Loucy (cell line): ENCODE results near the gene NTN1.

ENCODE experiments used
- H2AFZ ChIP-seq: fragments of 200-600 bp; sonication (generic); 2 replicates; pipeline ENCODE4 v1.6.0; 2016; ENCODE audit warnings: antibody characterized with exemption, mild to moderate bottlenecking, low read length, moderate library complexity
- H3F3A ChIP-seq: fragments of 200-600 bp; 2 replicates; pipeline ENCODE4 v1.6.0; 2016; ENCODE audit warnings: antibody characterized with exemption, low read depth, mild to moderate bottlenecking
- H3K27me3 ChIP-seq: fragments of 200-600 bp; sonication (generic); 2 replicates; pipeline ENCODE4 v1.6.1; 2014; ENCODE audit warnings: low read length, mild to moderate bottlenecking; ENCODE audit not compliant: insufficient read depth, poor library complexity, severe bottlenecking
- H3K36me3 ChIP-seq: fragments of 200-600 bp; sonication (generic); 2 replicates; pipeline ENCODE4 v1.6.1; 2016; ENCODE audit warnings: low read length; ENCODE audit not compliant: insufficient read depth
- H3K4me1 ChIP-seq: fragments of 200-600 bp; sonication (generic); 2 replicates; pipeline ENCODE4 v1.5.1; 2014; ENCODE audit warnings: low read length, mild to moderate bottlenecking; ENCODE audit not compliant: insufficient read depth, poor library complexity, severe bottlenecking
- H3K4me2 ChIP-seq: fragments of 200-600 bp; sonication (generic); 2 replicates; pipeline ENCODE4 v1.6.0; 2014; ENCODE audit warnings: antibody characterized with exemption, low read length, low read depth, mild to moderate bottlenecking; ENCODE audit not compliant: poor library complexity, severe bottlenecking
- H3K4me3 ChIP-seq: fragments of 200-600 bp; sonication (generic); 2 replicates; pipeline ENCODE4 v1.5.1; 2014; ENCODE audit warnings: low read length, mild to moderate bottlenecking, mixed read lengths; ENCODE audit not compliant: poor library complexity, severe bottlenecking
- H3K79me2 ChIP-seq: fragments of 200-600 bp; sonication (generic); 2 replicates; pipeline ENCODE4 v1.6.1; 2014; ENCODE audit warnings: low read length; ENCODE audit not compliant: insufficient read depth
- H3K9ac ChIP-seq: fragments of 200-600 bp; sonication (generic); 2 replicates; pipeline ENCODE4 v1.6.0; 2014; ENCODE audit warnings: mild to moderate bottlenecking, low read depth, low read length, moderate library complexity; ENCODE audit not compliant: poor library complexity, severe bottlenecking
- H3K9me2 ChIP-seq: fragments of 200-600 bp; sonication (generic); replicated peaks from 2 replicates; pipeline ENCODE4 v1.6.1; 2016; ENCODE audit warnings: low read depth, low read length, mixed read lengths
- H3K9me3 ChIP-seq: fragments of 200-600 bp; sonication (generic); 2 replicates; pipeline ENCODE4 v1.6.1; 2014; ENCODE audit warnings: mild to moderate bottlenecking, antibody characterized with exemption, low read length, low read depth; ENCODE audit not compliant: insufficient read depth
- H4K20me1 ChIP-seq: fragments of 200-600 bp; sonication (generic); 2 replicates; pipeline ENCODE4 v1.6.0; 2014; ENCODE audit warnings: antibody characterized with exemption, low read length, mild to moderate bottlenecking; ENCODE audit not compliant: insufficient read depth, poor library complexity, severe bottlenecking
- CTCF ChIP-seq: fragments of 200-600 bp; sonication (generic); conservative IDR thresholded peaks from 2 replicates; pipeline ENCODE4 v1.5.1; 2014; ENCODE audit warnings: mild to moderate bottlenecking, antibody characterized with exemption, low read length
- EZH2phosphoT487 ChIP-seq: fragments of 200-600 bp; IDR thresholded peaks from 2 replicates; pipeline ENCODE4 v1.6.1; 2018; ENCODE audit warnings: antibody characterized with exemption, mild to moderate bottlenecking, moderate library complexity, borderline replicate concordance

NTN1 gene

GRCh38 chr17:9269350-9270035, 248.2 kb downstream of the NTN1 start:
- no peaks in the 10 kb centered on the region for H3K27me3 ChIP-seq
- no peaks in the 10 kb centered on the region for H3K79me2 ChIP-seq
- H3K9ac ChIP-seq = no peak overlapping the region
- H3K9me3 ChIP-seq = no peaks in the 10 kb centered on the region
- no peaks in the 10 kb centered on the region for H4K20me1 ChIP-seq
- no peaks in the 10 kb centered on the region for H3K36me3 ChIP-seq
- no peak overlapping the region for H2AFZ ChIP-seq
- H3F3A ChIP-seq = no peaks in the 10 kb centered on the region
- H3K4me3 ChIP-seq = no peak overlapping the region
- TF ChIP-seq EZH2phosphoT487 = no peak
- no peak for TF ChIP-seq CTCF
- H3K4me1 ChIP-seq = no peaks in the 10 kb centered on the region
- no peak overlapping the region for H3K4me2 ChIP-seq
- H3K9me2 ChIP-seq = no peaks in the 10 kb centered on the region

- H3K27me3 ChIP-seq = no peaks in the 10 kb centered on the region
- no peak overlapping the region for H3K4me2 ChIP-seq
- H3K4me3 ChIP-seq = no peak overlapping the region
- H2AFZ ChIP-seq = no peak overlapping the region
- no peaks in the 10 kb centered on the region for H3K4me1 ChIP-seq
- TF ChIP-seq EZH2phosphoT487 (no peak), CTCF (no peak)
- H3K9me2 ChIP-seq = no peaks in the 10 kb centered on the region
- H3F3A ChIP-seq = no peaks in the 10 kb centered on the region
- no peaks in the 10 kb centered on the region for H4K20me1 ChIP-seq
- no peaks in the 10 kb centered on the region for H3K79me2 ChIP-seq
- no peaks in the 10 kb centered on the region for H3K36me3 ChIP-seq
- no peaks in the 10 kb centered on the region for H3K9me3 ChIP-seq
- no peak overlapping the region for H3K9ac ChIP-seq
These were observed 249.6 kb downstream of the NTN1 start for GRCh38 chr17:9270921-9271320.

GRCh38 chr17:9271989-9272388, 250.7 kb downstream of the NTN1 start:
- H3K4me3 ChIP-seq = no peak overlapping the region
- no peaks in the 10 kb centered on the region for H3K9me3 ChIP-seq
- no peaks in the 10 kb centered on the region for H3K27me3 ChIP-seq
- H4K20me1 ChIP-seq = no peaks in the 10 kb centered on the region
- no peak overlapping the region for H2AFZ ChIP-seq
- H3K9ac ChIP-seq = no peak overlapping the region
- no peaks in the 10 kb centered on the region for H3F3A ChIP-seq
- no peaks in the 10 kb centered on the region for H3K79me2 ChIP-seq
- no peaks in the 10 kb centered on the region for H3K9me2 ChIP-seq
- no peak overlapping the region for H3K4me2 ChIP-seq
- no peaks in the 10 kb centered on the region for H3K36me3 ChIP-seq
- H3K4me1 ChIP-seq = no peaks in the 10 kb centered on the region
- TF ChIP-seq EZH2phosphoT487 (no peak), CTCF (no peak)
